Measurements from ENCODE around the gene NCK2. TPM values are rescaled to one million over a fixed set of nuclear protein-coding genes. Genes with fewer than 3 reads are reported as not detected.
"Not testable (repeated sequence)": the region's sequence is repeated elsewhere in the genome, so short reads cannot be mapped to it uniquely, and the experiment has no call there.

NCK2 gene
- total RNA-seq, 1 experiment from 2014 or later: 30.3 TPM

DNA sequence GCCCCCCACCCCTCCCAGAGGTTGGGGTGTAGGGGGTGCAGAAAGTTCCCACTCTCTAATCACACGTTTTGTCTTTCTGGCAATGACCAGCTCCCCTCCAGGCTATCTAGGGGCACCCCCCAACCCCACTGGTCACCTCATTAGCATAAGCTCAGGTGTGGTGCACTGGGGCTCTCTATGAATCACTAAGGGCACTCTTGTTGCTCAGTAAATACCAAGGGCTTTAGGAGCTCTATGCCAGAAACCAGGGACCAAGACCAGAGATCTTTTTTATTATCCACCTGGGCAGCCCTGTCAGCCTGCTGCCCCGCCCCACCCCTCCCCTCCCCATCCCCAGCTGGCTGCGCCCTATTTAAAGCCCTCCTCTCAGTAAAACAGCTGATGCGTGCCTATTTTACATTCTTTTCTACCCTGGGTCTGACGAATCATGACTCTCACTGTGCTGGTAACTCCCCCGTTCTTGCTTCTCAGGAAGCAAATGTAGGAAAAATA is 24.3 kb downstream of the NCK2 start:
- DNase-seq (ENCODE audit: low read depth): no peak
- in situ Hi-C loops (cut with HindIII; ENCODE audit: low pct_unique_long_range_greater_than_20kb, low sequenced_read_pairs): no loop called here

DNA sequence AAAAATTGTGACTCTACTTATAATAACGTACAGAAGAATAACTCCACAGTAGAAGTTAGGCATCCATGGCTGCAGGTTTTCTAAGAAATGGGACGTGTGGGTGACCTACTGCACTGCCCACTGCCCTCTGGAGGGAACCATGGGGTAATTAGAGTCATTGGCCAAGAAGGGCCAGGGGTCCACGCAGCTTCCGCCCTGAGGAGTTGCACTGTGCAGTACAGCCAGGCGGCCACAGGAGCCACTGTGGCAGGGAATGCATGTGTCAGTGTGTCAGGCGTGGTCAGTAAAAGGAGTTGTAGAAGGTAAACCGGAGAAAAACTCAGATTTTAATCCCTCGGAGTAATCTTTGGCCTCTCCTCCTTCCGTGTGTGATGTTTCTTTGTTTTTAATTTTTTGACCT is 24.8 kb downstream of the NCK2 start:
- DNase-seq (ENCODE audit: low read depth): no peak
- in situ Hi-C loops (cut with HindIII; ENCODE audit: low pct_unique_long_range_greater_than_20kb, low sequenced_read_pairs): no loop called here

DNA sequence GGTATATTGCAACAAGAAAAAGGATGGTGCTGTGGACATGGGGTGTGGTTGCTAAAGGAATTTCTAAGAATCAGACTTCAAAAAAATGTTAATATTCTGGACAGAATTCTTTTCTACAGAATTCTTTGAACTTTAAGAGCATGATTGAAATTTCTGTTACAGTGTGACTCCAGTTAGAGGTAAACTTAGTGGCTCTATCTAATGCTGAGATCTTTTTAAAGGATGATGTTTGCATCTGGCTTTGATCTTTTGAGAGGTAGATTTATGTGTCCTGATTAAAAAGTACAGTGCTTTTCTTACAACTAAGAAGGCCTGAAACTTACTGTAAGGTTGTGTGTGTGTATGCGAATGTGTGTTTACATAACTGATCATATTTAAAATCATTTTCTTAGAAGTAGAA is 25.4 kb downstream of the NCK2 start:
- no peak for DNase-seq (ENCODE audit: low read depth)
- in situ Hi-C loops (cut with HindIII; ENCODE audit: low pct_unique_long_range_greater_than_20kb, low sequenced_read_pairs): no loop called here

DNA sequence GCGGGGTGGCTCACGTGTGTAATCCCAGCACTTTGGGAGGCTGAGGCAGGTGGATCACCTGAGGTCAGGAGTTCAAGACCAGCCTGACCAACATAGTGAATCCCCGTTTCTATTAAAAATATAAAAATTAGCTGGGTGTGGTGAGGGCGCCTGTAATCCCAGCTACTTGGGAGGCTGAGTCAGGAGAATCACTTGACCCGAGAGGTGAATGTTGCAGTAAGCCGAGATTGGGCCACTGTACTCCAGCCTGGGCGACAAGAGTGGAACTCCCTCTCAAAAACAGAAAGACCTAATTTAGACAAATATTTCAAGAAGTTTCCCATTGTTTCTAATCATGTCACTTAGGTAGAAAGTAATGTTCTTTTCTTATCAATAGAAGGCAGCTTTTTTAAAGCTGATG is 26.6 kb downstream of the NCK2 start:
- in situ Hi-C loops (cut with HindIII; ENCODE audit: low pct_unique_long_range_greater_than_20kb, low sequenced_read_pairs); DNase-seq (ENCODE audit: low read depth): not testable (repeated sequence)

DNA sequence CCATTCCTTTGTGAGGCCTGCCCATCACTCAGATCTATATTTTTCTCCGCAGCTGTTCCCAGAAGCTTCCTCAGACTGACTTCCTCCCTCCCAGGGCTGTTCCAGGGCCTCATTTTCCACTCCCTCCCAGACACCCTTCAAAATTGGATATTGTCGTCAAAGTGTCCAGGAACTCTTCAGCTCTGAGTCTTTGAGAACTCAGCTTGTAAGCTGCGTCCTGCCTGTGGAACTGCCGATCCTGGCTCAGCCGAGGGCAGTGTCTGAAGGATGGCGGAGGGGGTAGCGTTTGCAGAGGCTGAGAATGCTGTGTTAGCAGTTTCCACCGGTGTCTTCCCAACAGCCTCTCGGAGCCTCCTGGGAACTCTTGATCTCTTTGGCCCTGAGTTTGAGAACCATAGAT is 27.1 kb downstream of the NCK2 start:
- DNase-seq (ENCODE audit: low read depth): no peak
- in situ Hi-C loops (cut with HindIII; ENCODE audit: low pct_unique_long_range_greater_than_20kb, low sequenced_read_pairs): no loop called here

DNA sequence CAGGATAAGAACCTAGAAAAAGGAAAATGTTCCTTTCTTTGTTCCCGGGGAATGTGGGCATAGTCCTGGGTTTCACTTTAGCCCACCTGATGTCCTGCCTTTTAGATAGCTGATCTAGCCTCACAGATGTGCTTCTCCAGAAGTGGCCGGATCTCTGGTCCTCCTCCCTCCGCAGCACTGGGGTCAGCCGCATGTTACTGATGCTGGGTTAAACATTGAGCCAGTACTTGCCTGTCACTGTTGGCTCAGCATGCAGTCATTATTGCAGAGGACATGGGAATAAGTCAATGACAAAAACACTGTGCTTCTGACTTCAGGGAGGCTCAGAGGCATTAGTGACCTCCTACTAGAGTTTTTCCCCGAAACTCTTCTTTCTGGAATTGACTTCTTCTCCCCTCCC is 27.6 kb downstream of the NCK2 start:
- in situ Hi-C loops (cut with HindIII; ENCODE audit: low pct_unique_long_range_greater_than_20kb, low sequenced_read_pairs): no loop called here
- no peak for DNase-seq (ENCODE audit: low read depth)

DNA sequence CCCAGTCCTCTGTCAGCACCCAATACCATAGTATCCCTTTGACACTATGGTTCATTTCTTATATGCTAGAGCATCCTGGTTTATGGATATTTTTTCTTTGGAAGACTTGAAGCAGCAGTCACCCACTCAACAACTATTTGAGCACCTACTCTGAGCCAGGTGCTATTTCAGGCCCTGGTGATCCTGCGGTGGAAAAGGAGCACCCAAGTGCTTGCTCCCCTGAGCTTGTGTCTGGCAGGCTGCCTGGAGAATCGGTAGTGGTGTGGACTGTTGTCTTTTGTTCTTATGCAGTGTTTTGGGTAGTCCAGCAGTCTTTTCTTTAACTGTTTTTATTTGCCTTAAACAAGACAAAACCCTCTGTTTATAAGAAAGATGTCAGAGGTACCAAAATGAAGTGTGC is 28.9 kb downstream of the NCK2 start:
- in situ Hi-C loops (cut with HindIII; ENCODE audit: low pct_unique_long_range_greater_than_20kb, low sequenced_read_pairs): no loop called here
- DNase-seq (ENCODE audit: low read depth): no peak

DNA sequence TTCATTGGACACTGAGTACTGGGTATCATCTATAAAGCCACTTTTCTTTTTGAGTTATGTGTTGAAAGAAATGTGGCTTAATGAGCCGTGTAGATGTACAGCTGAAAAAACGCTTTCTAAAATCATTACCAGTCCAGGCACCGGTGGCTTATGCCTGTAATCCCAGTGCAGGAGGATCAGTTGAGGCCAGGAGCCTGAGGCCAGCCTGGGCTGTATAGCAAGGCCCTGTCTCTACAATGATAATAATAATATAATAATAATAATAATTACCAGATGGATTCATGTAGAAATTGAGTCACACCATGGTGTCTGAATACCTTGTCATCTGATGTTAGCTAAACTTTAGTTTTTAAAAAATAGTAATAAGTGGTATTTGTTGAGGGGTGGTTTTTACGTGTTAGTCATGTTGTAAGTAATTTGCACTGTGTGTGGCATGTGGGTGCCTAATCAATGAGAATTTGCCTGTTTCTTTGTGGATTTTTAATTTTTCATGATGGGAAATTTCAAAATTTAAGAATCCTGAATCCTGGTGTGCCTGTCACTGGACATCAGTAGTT is 30.1 kb downstream of the NCK2 start:
- DNase-seq (ENCODE audit: low read depth): no peak
- in situ Hi-C loops (cut with HindIII; ENCODE audit: low pct_unique_long_range_greater_than_20kb, low sequenced_read_pairs): no loop called here

DNA sequence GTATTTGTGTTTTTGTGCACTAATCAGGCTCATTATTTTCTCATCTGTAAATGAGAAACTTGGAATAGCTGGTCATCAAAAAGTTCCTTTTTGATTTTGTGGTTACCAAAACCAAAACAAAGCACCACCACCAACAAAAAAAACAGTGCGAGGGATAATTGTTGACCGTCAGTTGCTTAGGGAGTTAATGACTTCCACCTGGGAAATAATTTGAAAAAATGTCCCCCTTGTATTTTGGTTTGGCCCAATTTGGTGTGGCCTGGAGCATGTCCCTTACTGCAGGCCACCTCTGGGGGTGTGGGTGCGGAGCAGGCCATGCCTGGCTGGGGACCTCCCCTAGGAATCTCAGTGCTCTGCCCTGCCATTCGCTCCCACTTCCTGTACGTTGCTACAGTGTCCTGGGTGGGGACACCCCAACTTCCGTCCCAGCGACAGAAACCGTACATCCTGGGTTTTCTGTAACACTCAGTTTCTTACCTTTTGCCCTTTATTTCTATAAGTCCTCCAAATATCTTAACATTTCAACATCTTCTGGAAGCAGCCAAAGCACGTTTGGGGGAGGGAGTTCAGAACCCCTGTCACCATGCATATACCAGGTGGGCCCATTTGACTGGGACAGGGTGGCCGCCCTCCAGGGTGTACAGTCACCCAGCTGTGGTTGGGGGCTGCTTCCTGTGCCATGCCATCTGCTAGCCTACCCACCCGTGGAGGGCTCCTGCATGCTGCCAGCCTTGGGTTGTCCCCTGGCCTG is 31.3 kb downstream of the NCK2 start:
- DNase-seq (ENCODE audit: low read depth): no peak
- in situ Hi-C loops (cut with HindIII; ENCODE audit: low pct_unique_long_range_greater_than_20kb, low sequenced_read_pairs): no loop called here

DNA sequence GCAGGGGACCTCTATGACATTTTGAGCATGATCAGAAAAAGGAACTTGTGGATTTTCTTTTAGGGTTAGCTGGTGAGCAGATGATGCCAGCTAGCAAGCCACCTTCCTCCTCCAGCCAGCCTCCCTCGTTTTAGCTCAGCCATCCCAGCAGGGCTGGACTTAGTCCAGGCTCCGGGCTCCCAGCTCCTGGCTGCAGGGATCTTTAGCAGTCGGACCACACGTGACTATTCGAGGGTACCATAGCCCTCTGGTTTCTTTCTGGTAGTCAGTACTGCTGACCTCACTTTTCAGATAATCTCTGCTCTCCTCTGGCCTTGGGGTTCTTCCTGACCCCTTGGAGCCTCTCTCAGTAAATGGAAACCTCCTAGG is 31.8 kb downstream of the NCK2 start:
- no peak for DNase-seq (ENCODE audit: low read depth)
- in situ Hi-C loops (cut with HindIII; ENCODE audit: low pct_unique_long_range_greater_than_20kb, low sequenced_read_pairs): no loop called here

DNA sequence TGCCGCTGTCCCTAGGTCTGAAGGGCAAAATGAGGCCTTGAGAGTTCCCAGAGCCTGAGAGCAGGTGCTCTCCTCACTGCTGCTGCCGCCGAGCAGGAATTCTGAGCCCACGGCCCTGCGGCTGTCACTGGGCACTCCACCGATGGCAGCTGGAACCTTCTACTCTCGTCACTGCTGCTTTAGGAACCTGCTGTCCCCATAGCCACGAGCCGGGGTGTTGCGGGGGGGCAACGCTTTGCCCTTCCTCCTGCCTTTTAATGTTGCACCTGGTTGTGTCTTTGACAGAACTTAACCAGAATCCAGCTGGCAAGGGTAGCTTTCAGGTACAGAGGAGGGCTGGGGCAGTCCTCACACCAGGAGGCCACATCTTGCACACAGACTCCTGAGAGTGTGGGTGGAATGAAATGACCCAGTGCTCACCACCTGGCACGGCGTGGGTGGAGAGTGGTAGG is 32.3 kb downstream of the NCK2 start:
- no peak for DNase-seq (ENCODE audit: low read depth)
- in situ Hi-C loops (cut with HindIII; ENCODE audit: low pct_unique_long_range_greater_than_20kb, low sequenced_read_pairs): no loop called here

DNA sequence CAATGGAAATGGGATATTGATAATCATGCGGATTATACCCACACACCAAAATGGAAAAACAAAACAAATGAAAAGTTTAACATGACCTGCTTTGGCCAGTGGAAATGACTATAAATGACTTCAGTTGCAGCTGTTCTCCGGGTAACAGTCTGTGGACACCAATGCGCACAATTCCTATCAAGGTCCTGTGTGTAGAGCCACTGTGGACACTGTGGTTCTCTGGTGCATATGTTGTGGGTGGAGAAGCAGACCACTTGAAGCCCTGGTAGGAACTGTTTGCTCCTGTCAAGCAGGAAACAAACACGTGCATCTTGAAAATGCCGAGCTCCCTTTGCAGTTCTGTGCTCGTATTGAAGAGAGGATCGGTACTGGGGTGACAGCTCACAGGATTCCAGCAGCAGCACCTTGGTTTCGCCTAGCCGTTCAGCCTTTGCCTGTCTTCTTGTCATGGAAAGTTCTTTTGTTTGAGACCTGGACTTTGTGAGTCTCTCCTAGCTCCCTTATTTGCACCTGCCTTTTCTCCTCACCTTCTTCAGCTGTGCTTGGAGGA is 32.9 kb downstream of the NCK2 start:
- no peak for DNase-seq (ENCODE audit: low read depth)
- in situ Hi-C loops (cut with HindIII; ENCODE audit: low pct_unique_long_range_greater_than_20kb, low sequenced_read_pairs): no loop called here

DNA sequence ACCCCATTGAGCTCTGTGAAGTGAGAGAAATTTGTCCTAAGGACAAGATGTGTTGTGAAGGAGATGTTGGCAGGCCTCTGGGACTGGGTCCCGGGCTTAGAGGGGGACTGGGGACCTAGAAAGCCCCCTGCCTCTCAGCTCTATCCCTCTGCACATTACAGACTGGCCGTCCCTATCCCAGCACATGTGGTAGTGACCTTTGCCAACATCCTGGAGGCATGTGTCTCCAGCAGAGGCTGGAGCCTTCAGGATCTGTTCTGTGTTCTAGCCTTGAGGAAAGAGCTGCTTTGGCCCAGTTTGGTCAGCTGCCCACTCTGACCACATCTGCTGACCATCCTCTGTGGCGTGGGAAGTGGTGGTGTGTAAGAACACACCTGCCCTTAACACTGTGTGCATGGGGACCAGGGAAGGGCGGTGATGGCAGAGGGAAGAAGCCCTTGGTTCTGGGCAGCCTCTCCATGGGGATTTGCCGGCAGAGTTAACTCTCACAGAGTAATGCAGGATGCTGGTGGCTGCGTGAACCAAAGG is 33.4 kb downstream of the NCK2 start:
- in situ Hi-C loops (cut with HindIII; ENCODE audit: low pct_unique_long_range_greater_than_20kb, low sequenced_read_pairs): no loop called here

DNA sequence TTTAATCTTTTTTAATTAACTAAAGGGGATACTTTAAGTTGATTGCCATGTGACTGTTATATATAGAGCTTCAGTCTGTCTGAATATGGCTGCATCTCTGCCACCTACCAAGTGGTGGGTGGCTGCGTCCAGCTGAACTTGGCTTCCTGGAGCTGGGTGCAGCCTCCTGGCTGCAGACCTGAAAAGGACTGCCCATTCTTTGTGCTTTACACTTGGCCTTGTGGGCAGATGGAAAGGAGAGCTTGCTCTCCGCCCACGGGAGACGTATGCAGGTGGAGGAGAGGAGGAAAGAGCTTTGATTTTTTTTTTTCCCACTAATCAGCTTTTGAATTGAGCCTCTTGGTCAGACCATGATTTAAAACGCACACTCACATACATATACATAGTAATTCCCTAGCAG is 34.7 kb downstream of the NCK2 start:
- no peak for DNase-seq (ENCODE audit: low read depth)
- in situ Hi-C loops (cut with HindIII; ENCODE audit: low pct_unique_long_range_greater_than_20kb, low sequenced_read_pairs): no loop called here

More for the DNA sequence above, 33.4 kb downstream of the NCK2 start:
- DNase-seq (ENCODE audit: low read depth): no peak

DNA sequence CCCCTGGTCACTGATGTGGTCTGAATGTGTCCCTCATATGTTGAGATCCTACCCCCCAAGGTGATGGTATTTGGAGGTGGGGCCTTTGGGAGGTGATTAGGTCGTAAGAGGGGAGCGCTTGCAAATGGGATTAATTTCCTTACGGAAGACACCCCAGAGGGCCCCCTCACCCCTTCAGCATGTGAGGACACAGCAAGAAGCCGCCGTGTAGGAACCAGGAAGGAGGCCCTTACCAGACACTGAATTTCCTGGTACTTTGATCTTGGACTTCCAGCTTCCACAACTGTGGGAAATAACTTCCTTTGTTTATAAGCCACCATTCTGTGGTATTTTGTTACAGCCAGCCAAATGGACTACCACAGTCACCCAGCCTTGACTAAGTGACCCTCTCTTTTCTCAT is 35.9 kb downstream of the NCK2 start:
- no peak for DNase-seq (ENCODE audit: low read depth)
- in situ Hi-C loops (cut with HindIII; ENCODE audit: low pct_unique_long_range_greater_than_20kb, low sequenced_read_pairs): no loop called here

DNA sequence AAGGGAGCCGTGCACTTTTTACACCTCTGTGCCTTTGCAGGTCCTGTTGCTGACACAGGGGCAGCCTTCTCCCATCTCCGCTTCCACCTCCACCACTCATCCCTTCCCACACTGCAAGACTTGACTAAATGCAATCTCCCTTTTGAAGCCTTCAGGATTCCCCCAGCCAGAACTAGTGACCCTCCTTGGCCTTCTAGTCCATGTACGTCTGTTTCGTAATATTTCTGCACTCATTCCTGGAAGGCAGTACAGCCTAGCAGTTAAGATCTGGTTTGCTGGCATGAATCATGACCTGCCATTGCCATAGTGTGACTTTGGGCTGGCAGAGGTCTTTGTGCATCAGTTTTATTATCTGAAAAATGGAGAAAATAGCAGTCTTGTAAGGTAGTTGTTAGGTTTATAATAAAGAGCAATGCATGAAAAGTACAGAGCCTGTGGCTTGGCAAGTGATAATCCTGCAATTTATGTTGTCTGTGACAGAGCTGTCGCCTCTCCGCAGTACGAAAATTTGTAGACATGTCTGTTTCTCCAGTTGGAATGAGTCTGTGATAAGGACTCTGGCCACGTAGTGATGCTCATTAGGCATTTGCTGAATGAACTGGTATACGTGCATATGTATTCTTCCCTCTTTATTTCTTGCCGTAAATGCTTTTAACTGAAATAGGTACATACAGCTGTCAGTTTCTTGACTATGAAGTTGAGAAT is 36.7 kb downstream of the NCK2 start:
- in situ Hi-C loops (cut with HindIII; ENCODE audit: low pct_unique_long_range_greater_than_20kb, low sequenced_read_pairs): no loop called here
- DNase-seq (ENCODE audit: low read depth): no peak

DNA sequence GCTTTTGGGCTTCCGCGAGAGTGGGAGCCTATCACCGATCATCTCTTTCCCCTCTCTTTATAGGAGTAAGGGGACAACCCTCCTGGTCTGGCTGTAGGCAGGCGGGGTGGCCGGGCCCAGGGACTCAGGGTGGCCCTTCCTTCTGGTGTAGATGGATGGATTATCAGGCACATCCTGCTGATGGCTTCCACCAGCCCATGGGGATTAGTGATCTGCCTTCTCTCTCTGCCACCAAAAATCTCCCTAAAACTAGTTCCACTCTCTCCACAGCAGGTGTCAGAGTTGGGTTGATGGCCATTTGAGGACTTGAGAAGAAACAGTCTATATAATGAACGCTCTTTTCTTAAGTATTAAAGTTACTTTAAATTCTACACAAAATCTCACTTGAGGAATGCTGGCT is 37.4 kb downstream of the NCK2 start:
- in situ Hi-C loops (cut with HindIII; ENCODE audit: low pct_unique_long_range_greater_than_20kb, low sequenced_read_pairs): no loop called here

DNA sequence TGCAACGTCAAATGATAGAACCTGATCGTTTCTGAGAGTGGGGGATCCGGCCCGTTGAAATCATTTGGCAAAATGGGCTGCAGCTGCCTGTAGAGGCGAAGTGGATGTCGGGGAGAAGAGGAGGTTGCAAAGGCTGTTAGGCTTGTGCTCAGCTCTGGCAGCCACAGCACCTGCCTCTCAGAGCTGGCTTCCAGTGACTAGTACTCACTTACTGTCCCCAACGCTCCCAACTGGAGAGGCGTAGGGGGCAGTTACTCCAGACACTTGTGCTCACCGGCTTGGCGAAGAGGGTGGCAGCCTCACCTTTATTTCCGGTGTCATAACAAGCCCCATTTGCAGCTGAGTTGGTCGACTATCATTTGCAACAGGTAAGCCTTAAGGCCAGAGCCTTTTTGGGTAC is 37.9 kb downstream of the NCK2 start:
- in situ Hi-C loops (cut with HindIII; ENCODE audit: low pct_unique_long_range_greater_than_20kb, low sequenced_read_pairs): no loop called here
- DNase-seq (ENCODE audit: low read depth): no peak

More for the DNA sequence above, 37.4 kb downstream of the NCK2 start:
- DNase-seq (ENCODE audit: low read depth): no peak

DNA sequence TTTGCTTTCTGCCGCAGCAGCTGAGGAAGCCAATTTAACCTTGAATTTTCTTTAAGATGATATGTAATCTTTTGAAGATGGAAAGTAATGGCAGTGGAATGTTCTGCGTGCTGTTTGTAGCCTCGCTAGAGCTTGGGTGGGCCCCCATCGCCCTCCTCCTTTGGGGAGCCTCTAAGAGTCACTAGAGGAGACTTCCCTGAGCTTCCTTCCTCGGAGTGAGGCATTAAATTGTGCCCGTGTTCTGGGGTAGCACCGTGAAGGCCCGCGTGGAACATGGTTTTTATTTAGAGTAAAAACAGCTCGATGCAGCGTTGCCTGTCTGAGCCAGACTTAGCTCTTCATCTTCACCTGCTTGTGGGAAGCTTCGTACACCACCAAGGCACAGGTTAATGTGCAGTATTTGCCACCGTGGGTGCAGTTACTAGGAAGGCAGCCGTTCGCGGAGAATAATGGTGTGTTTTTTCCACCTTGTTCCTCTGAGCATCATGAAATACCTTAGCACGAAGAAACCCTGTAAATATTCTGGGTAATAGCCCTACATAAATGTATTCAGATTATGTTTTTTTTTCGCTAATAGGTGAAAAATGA is 38.5 kb downstream of the NCK2 start:
- in situ Hi-C loops (cut with HindIII; ENCODE audit: low pct_unique_long_range_greater_than_20kb, low sequenced_read_pairs): no loop called here
- DNase-seq (ENCODE audit: low read depth): no peak
